Adrenal gland (tissue), 5 donors: Measurements from ENCODE around the gene BTN2A1.
"Not testable (repeated sequence)": the region's sequence is repeated elsewhere in the genome, so short reads cannot be mapped to it uniquely, and the experiment has no call there.

Experiments
- CTCF ChIP-seq, 6 experiments: fragments of 450-650 bp in 4 of 6; fragments of 200-600 bp in 2 of 6; sonication (generic) in 1 of 6; IDR thresholded peaks; 1 replicate in 5 of 6; 2 replicates in 1 of 6; pipeline versions ENCODE4 v1.5.1 to v1.8.0; 2016 to 2021; ENCODE audit warnings: antibody characterized with exemption in 6 of 6, mild to moderate bottlenecking in 2 of 6, moderate library complexity in 1 of 6
- POLR2A ChIP-seq, 2 donors: fragments of 450-650 bp; IDR thresholded peaks; one replicate each; pipeline ENCODE4 v1.6.1; 2017; ENCODE audit warnings: antibody characterized with exemption in 2 of 2, mild to moderate bottlenecking in 2 of 2, moderate library complexity in 1 of 2
- donor health status: DM: no; HTN: no; CAD: no.

GRCh38 chr6:26418795-26419194 is 39.0 kb upstream of the BTN2A1 start:
- TF ChIP-seq CTCF, POLR2A (IDR thresholded peaks at IDR 0.05): not testable (repeated sequence)
